Lower leg skin (tissue), 4 donors: ENCODE results near the gene ATR. TPM values are rescaled to one million over a fixed set of nuclear protein-coding genes. Genes with fewer than 3 reads are reported as not detected.

ENCODE experiments used
- DNase-seq, 2 donors: peaks; one replicate each; pipeline ENCODE4 v3.0.0-alpha.2; 2019; ENCODE audit warnings: low spot score in 2 of 2
- H3K4me3 ChIP-seq: fragments of 200-600 bp; sonication (generic); 2 replicates; pipeline ENCODE4 v1.5.1; 2017; ENCODE audit warnings: mild to moderate bottlenecking, low read depth; ENCODE audit not compliant: poor library complexity, severe bottlenecking
- CTCF ChIP-seq, 3 donors: fragments of 450-650 bp; IDR thresholded peaks; one replicate each; pipeline ENCODE4 v1.5.1; 2016; ENCODE audit warnings: antibody characterized with exemption in 3 of 3, mild to moderate bottlenecking in 3 of 3, moderate library complexity in 2 of 3
- POLR2A ChIP-seq, 2 donors: fragments of 450-650 bp; IDR thresholded peaks; one replicate each; pipeline ENCODE4 v1.6.1; 2016 to 2017; ENCODE audit warnings: antibody characterized with exemption in 2 of 2, mild to moderate bottlenecking in 1 of 2, moderate library complexity in 1 of 2
- WGBS, 2 donors: methylation state at CpG; one replicate each; pipeline ENCODE4 v1.1.5; 2018; 5-methylcytosine and 5-hydroxymethylcytosine counted together
- intact Hi-C: fragments of 100-400 bp; cut with DNase I; formaldehyde crosslinking; loops from one replicate; pipeline ENCODE4 v1.15.0; 2023; ENCODE audit warnings: low total_unique reads
- total RNA-seq, 4 donors: library from RNA; depleted of rRNA; stranded (reverse); fragments of >200 nt; gene quantifications; one replicate each; pipeline ENCODE4 v1.1.0, GENCODE V29; 2016

Gene ATR
- total RNA-seq, 4 donors from 2014 or later, result 12.9 to 24.4 (median 18.6) TPM

GRCh38 chr3:142502187-142502985 lies 76.1 kb downstream of the ATR start:
- no peak for TF ChIP-seq CTCF (IDR thresholded peaks at IDR 0.05)
- TF ChIP-seq POLR2A (IDR thresholded peaks at IDR 0.05), result no peak
- no peak overlapping the region for H3K4me3 ChIP-seq
- WGBS, 2 donors, result 94 to 97% methylated on average over 2 of the region's 2 CpGs
- no peak for DNase-seq
- intact Hi-C loops, result no loop called here

- intact Hi-C loops, result no loop called here
- DNase-seq, result no peak
- WGBS, 2 donors, result 79 to 88% methylated on average over 5 of the region's 5 CpGs
- no peak overlapping the region for H3K4me3 ChIP-seq
- TF ChIP-seq POLR2A (IDR thresholded peaks at IDR 0.05), result no peak
These were observed 77.3 kb downstream of the ATR start for GRCh38 chr3:142501004-142501926.

- DNase-seq, result no peak
- no peak overlapping the region for H3K4me3 ChIP-seq
- intact Hi-C loops, result no loop called here
- 94 to 95% methylated on average over 2 of the region's 2 CpGs for WGBS, 2 donors
- TF ChIP-seq POLR2A (IDR thresholded peaks at IDR 0.05), result no peak
- no peak for TF ChIP-seq CTCF (IDR thresholded peaks at IDR 0.05)
These were observed 78.3 kb downstream of the ATR start for GRCh38 chr3:142500211-142500610.

- TF ChIP-seq CTCF (IDR thresholded peaks at IDR 0.05) (no peak), POLR2A (IDR thresholded peaks at IDR 0.05) (no peak)
- intact Hi-C loops, result no loop called here
These were observed 79.9 kb downstream of the ATR start for GRCh38 chr3:142498397-142499180.

GRCh38 chr3:142497729-142498128 lies 80.8 kb downstream of the ATR start:
- DNase-seq, result no peak
- H3K4me3 ChIP-seq, result no peak overlapping the region
- TF ChIP-seq CTCF (IDR thresholded peaks at IDR 0.05) (no peak), POLR2A (IDR thresholded peaks at IDR 0.05) (no peak)
- WGBS, 2 donors, result 85 to 95% methylated on average over 1 of the region's 1 CpG
- intact Hi-C loops, result no loop called here

More at GRCh38 chr3:142498397-142499180, 79.9 kb downstream of the ATR start:
- no peak overlapping the region for H3K4me3 ChIP-seq
- 63 to 73% methylated on average over 2 of the region's 2 CpGs for WGBS, 2 donors
- DNase-seq, result no peak
